ENCODE results near the gene DSCAML1.

Gene DSCAML1

GRCh38 chr11:117631336-117632140, 165.5 kb downstream of the DSCAML1 start:
- no peak for DNase-seq

- no peak for DNase-seq
Measured at GRCh38 chr11:117629891-117630538, 167.0 kb downstream of the DSCAML1 start.

GRCh38 chr11:117629146-117629545, 167.9 kb downstream of the DSCAML1 start:
- DNase-seq: no peak

- DNase-seq: no peak
Measured at GRCh38 chr11:117627259-117627658, 169.8 kb downstream of the DSCAML1 start.

GRCh38 chr11:117626576-117626975, 170.4 kb downstream of the DSCAML1 start:
- DNase-seq: no peak

GRCh38 chr11:117625237-117625636, 171.8 kb downstream of the DSCAML1 start:
- peak; percentile 22 for DNase-seq

GRCh38 chr11:117623831-117624271, 173.2 kb downstream of the DSCAML1 start:
- no peak for DNase-seq

GRCh38 chr11:117621226-117621625, 175.8 kb downstream of the DSCAML1 start:
- DNase-seq: no peak

GRCh38 chr11:117620659-117621058, 176.4 kb downstream of the DSCAML1 start:
- DNase-seq: no peak

GRCh38 chr11:117620086-117620485, 176.9 kb downstream of the DSCAML1 start:
- no peak for DNase-seq

- DNase-seq: no peak
Measured at GRCh38 chr11:117619661-117620060, 177.4 kb downstream of the DSCAML1 start.

GRCh38 chr11:117618982-117619355, 178.0 kb downstream of the DSCAML1 start:
- DNase-seq: no peak

- DNase-seq: no peak
Measured at GRCh38 chr11:117618302-117618981, 178.6 kb downstream of the DSCAML1 start.

GRCh38 chr11:117616979-117617378, 180.0 kb downstream of the DSCAML1 start:
- no peak for DNase-seq

GRCh38 chr11:117614728-117615127, 182.3 kb downstream of the DSCAML1 start:
- DNase-seq: no peak

GRCh38 chr11:117613521-117613920, 183.5 kb downstream of the DSCAML1 start:
- no peak for DNase-seq

- DNase-seq: no peak
Measured at GRCh38 chr11:117612177-117612576, 184.8 kb downstream of the DSCAML1 start.

- no peak for DNase-seq
Measured at GRCh38 chr11:117610901-117611300, 186.1 kb downstream of the DSCAML1 start.

GRCh38 chr11:117610045-117610444, 187.0 kb downstream of the DSCAML1 start:
- no peak for DNase-seq

- no peak for DNase-seq
Measured at GRCh38 chr11:117607449-117607848, 189.6 kb downstream of the DSCAML1 start.

- DNase-seq: no peak
Measured at GRCh38 chr11:117606790-117607189, 190.2 kb downstream of the DSCAML1 start.

- no peak for DNase-seq
Measured at GRCh38 chr11:117606211-117606610, 190.8 kb downstream of the DSCAML1 start.

- DNase-seq: no peak
Measured at GRCh38 chr11:117605331-117605730, 191.7 kb downstream of the DSCAML1 start.
